OCI-LY3 (cell line): ENCODE data around the gene USP22.

ENCODE experiments used
- H2AFZ ChIP-seq: fragments of 200-600, 300-600 bp; shearing (Covaris generic); 2 replicates; pipeline ENCODE4 v1.6.0; 2014; ENCODE audit warnings: antibody characterized with exemption, low read depth, low read length
- H3K27ac ChIP-seq: fragments of 200-600, 300-600 bp; sonication (generic); 2 replicates; pipeline ENCODE4 v1.5.1; 2014; ENCODE audit warnings: mild to moderate bottlenecking, low read length, moderate library complexity, mixed read lengths
- H3K27me3 ChIP-seq: fragments of 200-600, 300-600 bp; sonication (generic); 2 replicates; pipeline ENCODE4 v1.6.1; 2014; ENCODE audit warnings: low read depth, low read length, mixed read lengths
- H3K36me3 ChIP-seq: fragments of 200-600, 300-600 bp; sonication (generic); replicated peaks from 2 replicates; pipeline ENCODE3; 2014; ENCODE audit warnings: low read depth, low read length, mixed read lengths
- H3K4me1 ChIP-seq: fragments of 300-600, 200-600 bp; sonication (generic); 2 replicates; pipeline ENCODE4 v1.6.1; 2014; ENCODE audit warnings: low read length, mixed read lengths
- H3K4me2 ChIP-seq: fragments of 200-600, 300-600 bp; sonication (generic); 2 replicates; pipeline ENCODE4 v1.6.1; 2014; ENCODE audit warnings: low read length, mixed read lengths
- H3K4me3 ChIP-seq: fragments of 300-600, 200-600 bp; sonication (generic); 2 replicates; pipeline ENCODE4 v1.5.1; 2014; ENCODE audit warnings: antibody characterized with exemption, mild to moderate bottlenecking, low read length, moderate library complexity
- H3K79me2 ChIP-seq: fragments of 300-600, 200-600 bp; shearing (Covaris generic); 2 replicates; pipeline ENCODE4 v1.6.1; 2014; ENCODE audit warnings: mild to moderate bottlenecking, low read length, mixed read lengths
- H3K9ac ChIP-seq: fragments of 300-600, 200-600 bp; shearing (Covaris generic); 2 replicates; pipeline ENCODE4 v1.6.0; 2014; ENCODE audit warnings: mild to moderate bottlenecking, low read length, moderate library complexity
- H3K9me3 ChIP-seq: fragments of 200-600, 300-600 bp; shearing (Covaris generic); 2 replicates; pipeline ENCODE4 v1.6.1; 2014; ENCODE audit warnings: low read length, mixed read lengths; ENCODE audit not compliant: insufficient read depth
- H4K20me1 ChIP-seq: fragments of 200-600, 300-600 bp; sonication (generic); 2 replicates; pipeline ENCODE4 v1.6.1; 2016; ENCODE audit warnings: low read length, mixed read lengths; ENCODE audit not compliant: insufficient read depth
- CTCF ChIP-seq: fragments of 200-600, 300-600 bp; sonication (generic); IDR thresholded peaks from 2 replicates; pipeline ENCODE4 v1.5.1; 2014; ENCODE audit warnings: antibody characterized with exemption, low read length, low read depth
- EZH2phosphoT487 ChIP-seq: fragments of 200-600 bp; shearing (Covaris generic); IDR thresholded peaks from 2 replicates; pipeline ENCODE4 v1.6.1; 2018; ENCODE audit warnings: antibody characterized with exemption, mixed run types, low read depth

USP22 gene

GRCh38 chr17:21005367-21005766 lies 37.4 kb downstream of the USP22 start:
- H3K4me3 ChIP-seq: no peak overlapping the region
- no peaks in the 10 kb centered on the region for H4K20me1 ChIP-seq
- H3K27ac ChIP-seq: no peak overlapping the region
- no peaks in the 10 kb centered on the region for H3K36me3 ChIP-seq
- H3K79me2 ChIP-seq: no peaks in the 10 kb centered on the region
- no peak overlapping the region for H3K4me2 ChIP-seq
- no peaks in the 10 kb centered on the region for H3K4me1 ChIP-seq
- no peak overlapping the region for H3K9ac ChIP-seq
- H3K9me3 ChIP-seq: no peaks in the 10 kb centered on the region
- H2AFZ ChIP-seq: no peak overlapping the region
- H3K27me3 ChIP-seq: no peaks in the 10 kb centered on the region
- TF ChIP-seq EZH2phosphoT487 (no peak), CTCF (no peak)

GRCh38 chr17:21004016-21004930 lies 38.5 kb downstream of the USP22 start:
- H3K79me2 ChIP-seq: no peaks in the 10 kb centered on the region
- H3K4me2 ChIP-seq: no peak overlapping the region
- H3K4me3 ChIP-seq: no peak overlapping the region
- H3K27ac ChIP-seq: no peak overlapping the region
- H4K20me1 ChIP-seq: no peaks in the 10 kb centered on the region
- H2AFZ ChIP-seq: no peak overlapping the region
- no peak overlapping the region for H3K9ac ChIP-seq
- H3K4me1 ChIP-seq: no peaks in the 10 kb centered on the region
- H3K36me3 ChIP-seq: no peaks in the 10 kb centered on the region
- no peaks in the 10 kb centered on the region for H3K27me3 ChIP-seq
- TF ChIP-seq CTCF (no peak), EZH2phosphoT487 (no peak)
- no peaks in the 10 kb centered on the region for H3K9me3 ChIP-seq

- Histone ChIP-seq H3K9ac (no peak overlapping the region), H3K4me3 (no peak overlapping the region), H3K36me3 (no peaks in the 10 kb centered on the region), H3K79me2 (no peaks in the 10 kb centered on the region), H3K27me3 (no peaks in the 10 kb centered on the region), H2AFZ (no peak overlapping the region), H3K9me3 (no peaks in the 10 kb centered on the region), H3K4me2 (no peak overlapping the region), H4K20me1 (no peaks in the 10 kb centered on the region), H3K4me1 (no peaks in the 10 kb centered on the region), H3K27ac (no peak overlapping the region)
- no peak for TF ChIP-seq EZH2phosphoT487
- TF ChIP-seq CTCF: no peak
Observed at GRCh38 chr17:21003007-21003621, 39.7 kb downstream of the USP22 start.

- Histone ChIP-seq H3K4me3 (no peak overlapping the region), H3K9ac (no peak overlapping the region), H3K27me3 (no peaks in the 10 kb centered on the region), H3K79me2 (no peaks in the 10 kb centered on the region), H3K4me2 (no peak overlapping the region), H3K9me3 (no peaks in the 10 kb centered on the region), H3K4me1 (no peaks in the 10 kb centered on the region), H4K20me1 (no peaks in the 10 kb centered on the region), H2AFZ (no peak overlapping the region), H3K36me3 (no peaks in the 10 kb centered on the region), H3K27ac (no peak overlapping the region)
- no peak for TF ChIP-seq CTCF
Observed at GRCh38 chr17:21002309-21003006, 40.4 kb downstream of the USP22 start.
